Prostate gland (tissue), 2 donors: ENCODE measurements around the gene ITPKA.

Experiments
- CTCF ChIP-seq, 4 experiments: fragments of 200-600 bp in 2 of 4; fragments of 450-650 bp in 2 of 4; sonication (generic) in 2 of 4; IDR thresholded peaks; 1 replicate in 3 of 4; 2 replicates in 1 of 4; pipeline ENCODE4 v1.5.1; 2016 to 2019; ENCODE audit warnings: antibody characterized with exemption in 4 of 4, mild to moderate bottlenecking in 2 of 4, moderate library complexity in 2 of 4
- POLR2A ChIP-seq: fragments of 450-650 bp; IDR thresholded peaks from one replicate; pipeline ENCODE4 v1.6.1; 2016; ENCODE audit warnings: antibody characterized with exemption, mild to moderate bottlenecking
- POLR2AphosphoS5 ChIP-seq: sonication (generic); formaldehyde crosslinking; IDR thresholded peaks from one replicate; pipeline ENCODE4 v1.6.1; 2017; ENCODE audit warnings: antibody characterized with exemption

- TF ChIP-seq POLR2A (no peak), CTCF (IDR thresholded peaks at IDR 0.05) (no peak), POLR2AphosphoS5 (no peak)
These were observed 1.8 kb upstream of the ITPKA start for GRCh38 chr15:41491889-41492288.
